Transverse colon (tissue), 4 donors: ENCODE results near the gene STEAP2. TPM values are rescaled to one million over a fixed set of nuclear protein-coding genes. Genes with fewer than 3 reads are reported as not detected.

Source experiments
- DNase-seq: peaks from one replicate; pipeline ENCODE4 v3.0.0-alpha.2; 2019
- H3K27ac ChIP-seq, 4 donors: fragments of 200-600 bp; sonication (generic); 2 replicates each; pipeline ENCODE4 v1.5.1; 2016 to 2018; ENCODE audit warnings: inconsistent platforms in 4 of 4
- H3K27me3 ChIP-seq: fragments of 200-600 bp; sonication (generic); 2 replicates; pipeline ENCODE4 v1.5.1; 2017; ENCODE audit warnings: inconsistent platforms
- H3K36me3 ChIP-seq, 4 donors: fragments of 200-600 bp; sonication (generic); 2 replicates each; pipeline ENCODE4 v1.5.1; 2017 to 2019; ENCODE audit warnings: inconsistent platforms in 4 of 4
- H3K4me1 ChIP-seq, 4 donors: fragments of 200-600 bp; sonication (generic); 2 replicates each; pipeline ENCODE4 v1.5.1; 2017 to 2020; ENCODE audit warnings: inconsistent platforms in 4 of 4
- H3K4me3 ChIP-seq, 4 donors: fragments of 200-600 bp; sonication (generic); 1 replicate in 1 of 4; 2 replicates in 3 of 4; pipeline versions ENCODE4 v1.5.1 to v1.6.1; 2017 to 2019; ENCODE audit warnings: inconsistent platforms in 4 of 4
- H3K9me3 ChIP-seq, 2 donors: fragments of 200-600 bp; sonication (generic); 2 replicates each; pipeline ENCODE4 v1.5.1; 2017 to 2019; ENCODE audit warnings: inconsistent platforms in 2 of 2
- CTCF ChIP-seq, 5 experiments: fragments of 200-600 bp in 3 of 5; fragments of 450-650 bp in 2 of 5; sonication (generic) in 3 of 5; IDR thresholded peaks; 1 replicate in 2 of 5; 2 replicates in 3 of 5; pipeline ENCODE4 v1.5.1; 2016 to 2017; ENCODE audit warnings: antibody characterized with exemption in 5 of 5, inconsistent platforms in 3 of 5, mild to moderate bottlenecking in 2 of 5, moderate library complexity in 1 of 5
- EP300 ChIP-seq: sonication (generic); formaldehyde crosslinking; IDR thresholded peaks from one replicate; pipeline ENCODE4 v1.6.1; 2017; ENCODE audit warnings: antibody characterized with exemption, low read depth
- POLR2A ChIP-seq: fragments of 450-650 bp; IDR thresholded peaks from one replicate; pipeline ENCODE4 v1.6.1; 2016; ENCODE audit warnings: antibody characterized with exemption, mild to moderate bottlenecking, moderate library complexity
- POLR2AphosphoS5 ChIP-seq, 3 donors: sonication (generic); formaldehyde crosslinking; IDR thresholded peaks; one replicate each; pipeline ENCODE4 v1.6.1; 2016; ENCODE audit warnings: antibody characterized with exemption in 3 of 3
- WGBS, 2 donors: methylation state at CpG; one replicate each; pipeline ENCODE4 v1.1.5; 2018; ENCODE audit warnings: low coverage in 1 of 2; 5-methylcytosine and 5-hydroxymethylcytosine counted together
- in situ Hi-C, 4 donors: fragments of 200-750 bp; cut with MboI; loops; one replicate each; pipeline versions ENCODE4 v1.15.0 to v1.15.1; 2017; ENCODE audit warnings: low sequenced_read_pairs in 3 of 4, low pct_ligation_motif_present in 1 of 4, low pct_unique_long_range_greater_than_20kb in 1 of 4
- intact Hi-C: fragments of 100-400 bp; cut with DNase I; formaldehyde crosslinking; loops from one replicate; pipeline ENCODE4 v1.15.1; 2023; ENCODE audit warnings: low total_unique reads
- total RNA-seq, 4 donors: library from RNA; depleted of rRNA; stranded (reverse); fragments of >200 nt; gene quantifications; one replicate each; pipeline ENCODE4 v1.1.0, GENCODE V29; 2016

The STEAP2 gene
- 10 to 100 TPM in 3 of 4 donors, 1 to 10 TPM in 1; 9.2 to 42.9 (median 27.9) TPM for total RNA-seq

- intact Hi-C loops, result no loop called here
- 1 to 4% methylated on average over 22 to 71 of the region's 73 CpGs for WGBS, 2 donors
Observed at GRCh38 chr7:90211391-90212148, at the start of gene STEAP2. TSS of gene STEAP2 (plus strand) at chr7:90211740. CDS start at chr7:90225083, 13,343 bp downstream.

GRCh38 chr7:90163534-90163933 is 48.0 kb upstream of the STEAP2 start:
- intact Hi-C loops, result no loop called here
- in situ Hi-C loops, result loop anchor here (10.0 to 25.0 kb wide), 3 partner anchors 99 to 249 kb away; partner anchors contain the start of gene CLDN12 (in 2 of the 4)

More at GRCh38 chr7:90211391-90212148, at the start of gene STEAP2:
- H3K27ac ChIP-seq, result peak within 1 kb of the TSS; percentile 84 to 90 (median 87)
- no peaks in the 10 kb centered on the region for H3K36me3 ChIP-seq
- TF ChIP-seq EP300 (no peak), CTCF (IDR thresholded peaks at IDR 0.05) (peak; percentile 69 to 93 (median 75)), POLR2AphosphoS5 (IDR thresholded peaks at IDR 0.05) (peak in 2 of 3 donors; percentile 66 to 82), POLR2A (peak; percentile 80)
- H3K9me3 ChIP-seq, result no peaks in the 10 kb centered on the region
- H3K4me1 ChIP-seq, result peaks cover 0 to 15% (median 1%) of the 10 kb centered on the region in 4 donors
- peaks cover 6% of the 10 kb centered on the region for H3K27me3 ChIP-seq
- DNase-seq, result peak; percentile 89
- in situ Hi-C loops, result no loop called here
- H3K4me3 ChIP-seq, result peak within 1 kb of the TSS; percentile 60 to 83 (median 63)

GRCh38 chr7:90165724-90166123 is 45.8 kb upstream of the STEAP2 start:
- intact Hi-C loops (no loop called here), in situ Hi-C loops (loop anchor here (10.0 to 25.0 kb wide), 3 partner anchors 97 to 247 kb away; partner anchors contain the start of gene CLDN12 (in 2 of the 4))
- no peak for TF ChIP-seq EP300
- TF ChIP-seq POLR2A, result no peak
- TF ChIP-seq POLR2AphosphoS5 (IDR thresholded peaks at IDR 0.05), result peak in 1 of 3 donors; percentile 18
- TF ChIP-seq CTCF (IDR thresholded peaks at IDR 0.05), result peak in 2 of 5 experiments; percentile 16 to 40
- H3K36me3 ChIP-seq, result no peaks in the 10 kb centered on the region
- H3K9me3 ChIP-seq, result no peaks in the 10 kb centered on the region
- H3K27ac ChIP-seq, result peak overlapping the region; percentile 31 to 69 (median 52)
- H3K4me1 ChIP-seq, result peaks cover 0 to 26% (median 7%) of the 10 kb centered on the region in 4 donors
- 43 to 51% methylated on average over 1 to 2 of the region's 2 CpGs for WGBS, 2 donors
- no peak overlapping the region for H3K4me3 ChIP-seq
- H3K27me3 ChIP-seq, result no peaks in the 10 kb centered on the region
- peak; percentile 80 for DNase-seq

More at GRCh38 chr7:90163534-90163933, 48.0 kb upstream of the STEAP2 start:
- H3K4me3 ChIP-seq, result no peak overlapping the region
- H3K9me3 ChIP-seq, result no peaks in the 10 kb centered on the region
- peaks cover 0 to 26% (median 7%) of the 10 kb centered on the region in 4 donors for H3K4me1 ChIP-seq
- no peaks in the 10 kb centered on the region for H3K36me3 ChIP-seq
- no peak overlapping the region for H3K27ac ChIP-seq
- 71 to 91% methylated on average over 2 to 5 of the region's 5 CpGs for WGBS, 2 donors
- no peaks in the 10 kb centered on the region for H3K27me3 ChIP-seq
- no peak for DNase-seq
- no peak for TF ChIP-seq POLR2A
- TF ChIP-seq POLR2AphosphoS5 (IDR thresholded peaks at IDR 0.05), result no peak
- no peak for TF ChIP-seq EP300
- no peak for TF ChIP-seq CTCF (IDR thresholded peaks at IDR 0.05)

GRCh38 chr7:90166153-90166552 is 45.4 kb upstream of the STEAP2 start:
- peak overlapping the region; percentile 31 to 69 (median 52) for H3K27ac ChIP-seq
- WGBS, 2 donors, result 33 to 51% methylated on average over 3 of the region's 3 CpGs
- intact Hi-C loops, result no loop called here

More at GRCh38 chr7:90166153-90166552, 45.4 kb upstream of the STEAP2 start:
- no peak for DNase-seq
- no peaks in the 10 kb centered on the region for H3K9me3 ChIP-seq
- no peaks in the 10 kb centered on the region for H3K27me3 ChIP-seq
- in situ Hi-C loops, result loop anchor here (10.0 to 25.0 kb wide), 3 partner anchors 96 to 246 kb away; partner anchors contain the start of gene CLDN12 (in 2 of the 4)
- peaks cover 0 to 26% (median 7%) of the 10 kb centered on the region in 4 donors for H3K4me1 ChIP-seq
- H3K36me3 ChIP-seq, result no peaks in the 10 kb centered on the region
- H3K4me3 ChIP-seq, result no peak overlapping the region
- TF ChIP-seq CTCF (IDR thresholded peaks at IDR 0.05) (no peak), EP300 (no peak), POLR2A (no peak), POLR2AphosphoS5 (IDR thresholded peaks at IDR 0.05) (no peak)
